DND-41 (cell line): ENCODE results near the gene BRPF1.

Experiments
- ATAC-seq: fragments of 200-7000 bp; cut with Tn5 transposase; 3 replicates; pipeline ENCODE4 v1.9.1; 2021; ENCODE audit warnings: low read depth; ENCODE audit not compliant: insufficient read depth
- DNase-seq: peaks from one replicate; pipeline ENCODE4 v3.0.0-alpha.2; 2020
- H2AFZ ChIP-seq: 2 replicates; pipeline ENCODE4 v1.6.0; 2012; ENCODE audit warnings: low read depth, low read length
- H3K27ac ChIP-seq: 2 replicates; pipeline ENCODE4 v1.5.1; 2012; ENCODE audit warnings: low read length, inconsistent platforms
- H3K27me3 ChIP-seq: fragments of 200-600 bp; sonication (generic); 2 replicates; pipeline ENCODE4 v1.6.0; 2012; ENCODE audit warnings: low read length, mild to moderate bottlenecking, inconsistent platforms; ENCODE audit not compliant: insufficient read depth, poor library complexity
- H3K36me3 ChIP-seq: 2 replicates; pipeline ENCODE4 v1.5.1; 2012; ENCODE audit warnings: low read length, inconsistent platforms; ENCODE audit not compliant: insufficient read depth
- H3K4me1 ChIP-seq: 2 replicates; pipeline ENCODE4 v1.5.1; 2012; ENCODE audit warnings: mild to moderate bottlenecking, low read length; ENCODE audit not compliant: insufficient read depth
- H3K4me2 ChIP-seq: 2 replicates; pipeline ENCODE4 v1.6.0; 2012; ENCODE audit warnings: mild to moderate bottlenecking, moderate library complexity, low read length, inconsistent platforms; ENCODE audit not compliant: insufficient read depth
- H3K4me3 ChIP-seq, 2 experiments: fragments of 200-600 bp in 1 of 2; shearing (Covaris generic) in 1 of 2; 2 replicates each; pipeline ENCODE4 v1.5.1; 2012 to 2016; ENCODE audit warnings: inconsistent platforms in 2 of 2, low read length in 2 of 2, mild to moderate bottlenecking in 2 of 2, low read depth in 1 of 2, moderate library complexity in 1 of 2
- H3K79me2 ChIP-seq: 2 replicates; pipeline ENCODE4 v1.6.0; 2012; ENCODE audit warnings: low read length, inconsistent platforms; ENCODE audit not compliant: insufficient read depth
- H3K9ac ChIP-seq: 2 replicates; pipeline ENCODE4 v1.6.0; 2012; ENCODE audit warnings: low read depth, mild to moderate bottlenecking, inconsistent platforms, low read length, moderate library complexity
- H3K9me3 ChIP-seq: 2 replicates; pipeline ENCODE4 v1.5.1; 2012; ENCODE audit warnings: low read length, moderate library complexity, mild to moderate bottlenecking, inconsistent platforms; ENCODE audit not compliant: insufficient read depth, severe bottlenecking
- H4K20me1 ChIP-seq: 2 replicates; pipeline ENCODE4 v1.6.0; 2012; ENCODE audit warnings: low read length; ENCODE audit not compliant: insufficient read depth
- EZH2 ChIP-seq: IDR thresholded peaks from 3 replicates; pipeline ENCODE4 v1.6.1; 2012; ENCODE audit warnings: borderline replicate concordance, low read depth, mild to moderate bottlenecking, moderate library complexity, low read length, inconsistent platforms; ENCODE audit not compliant: severe bottlenecking
- TF ChIP-seq, protein P1 (sequence below): IDR thresholded peaks from 2 replicates; pipeline ENCODE4 v1.5.1; 2012; ENCODE audit warnings: borderline replicate concordance, low read length, moderate library complexity, mild to moderate bottlenecking; ENCODE audit not compliant: poor library complexity, severe bottlenecking; ENCODE audit errors: extremely low read depth

The BRPF1 gene, protein sequence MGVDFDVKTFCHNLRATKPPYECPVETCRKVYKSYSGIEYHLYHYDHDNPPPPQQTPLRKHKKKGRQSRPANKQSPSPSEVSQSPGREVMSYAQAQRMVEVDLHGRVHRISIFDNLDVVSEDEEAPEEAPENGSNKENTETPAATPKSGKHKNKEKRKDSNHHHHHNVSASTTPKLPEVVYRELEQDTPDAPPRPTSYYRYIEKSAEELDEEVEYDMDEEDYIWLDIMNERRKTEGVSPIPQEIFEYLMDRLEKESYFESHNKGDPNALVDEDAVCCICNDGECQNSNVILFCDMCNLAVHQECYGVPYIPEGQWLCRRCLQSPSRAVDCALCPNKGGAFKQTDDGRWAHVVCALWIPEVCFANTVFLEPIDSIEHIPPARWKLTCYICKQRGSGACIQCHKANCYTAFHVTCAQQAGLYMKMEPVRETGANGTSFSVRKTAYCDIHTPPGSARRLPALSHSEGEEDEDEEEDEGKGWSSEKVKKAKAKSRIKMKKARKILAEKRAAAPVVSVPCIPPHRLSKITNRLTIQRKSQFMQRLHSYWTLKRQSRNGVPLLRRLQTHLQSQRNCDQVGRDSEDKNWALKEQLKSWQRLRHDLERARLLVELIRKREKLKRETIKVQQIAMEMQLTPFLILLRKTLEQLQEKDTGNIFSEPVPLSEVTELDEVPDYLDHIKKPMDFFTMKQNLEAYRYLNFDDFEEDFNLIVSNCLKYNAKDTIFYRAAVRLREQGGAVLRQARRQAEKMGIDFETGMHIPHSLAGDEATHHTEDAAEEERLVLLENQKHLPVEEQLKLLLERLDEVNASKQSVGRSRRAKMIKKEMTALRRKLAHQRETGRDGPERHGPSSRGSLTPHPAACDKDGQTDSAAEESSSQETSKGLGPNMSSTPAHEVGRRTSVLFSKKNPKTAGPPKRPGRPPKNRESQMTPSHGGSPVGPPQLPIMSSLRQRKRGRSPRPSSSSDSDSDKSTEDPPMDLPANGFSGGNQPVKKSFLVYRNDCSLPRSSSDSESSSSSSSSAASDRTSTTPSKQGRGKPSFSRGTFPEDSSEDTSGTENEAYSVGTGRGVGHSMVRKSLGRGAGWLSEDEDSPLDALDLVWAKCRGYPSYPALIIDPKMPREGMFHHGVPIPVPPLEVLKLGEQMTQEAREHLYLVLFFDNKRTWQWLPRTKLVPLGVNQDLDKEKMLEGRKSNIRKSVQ (N-terminal part only)

DNA sequence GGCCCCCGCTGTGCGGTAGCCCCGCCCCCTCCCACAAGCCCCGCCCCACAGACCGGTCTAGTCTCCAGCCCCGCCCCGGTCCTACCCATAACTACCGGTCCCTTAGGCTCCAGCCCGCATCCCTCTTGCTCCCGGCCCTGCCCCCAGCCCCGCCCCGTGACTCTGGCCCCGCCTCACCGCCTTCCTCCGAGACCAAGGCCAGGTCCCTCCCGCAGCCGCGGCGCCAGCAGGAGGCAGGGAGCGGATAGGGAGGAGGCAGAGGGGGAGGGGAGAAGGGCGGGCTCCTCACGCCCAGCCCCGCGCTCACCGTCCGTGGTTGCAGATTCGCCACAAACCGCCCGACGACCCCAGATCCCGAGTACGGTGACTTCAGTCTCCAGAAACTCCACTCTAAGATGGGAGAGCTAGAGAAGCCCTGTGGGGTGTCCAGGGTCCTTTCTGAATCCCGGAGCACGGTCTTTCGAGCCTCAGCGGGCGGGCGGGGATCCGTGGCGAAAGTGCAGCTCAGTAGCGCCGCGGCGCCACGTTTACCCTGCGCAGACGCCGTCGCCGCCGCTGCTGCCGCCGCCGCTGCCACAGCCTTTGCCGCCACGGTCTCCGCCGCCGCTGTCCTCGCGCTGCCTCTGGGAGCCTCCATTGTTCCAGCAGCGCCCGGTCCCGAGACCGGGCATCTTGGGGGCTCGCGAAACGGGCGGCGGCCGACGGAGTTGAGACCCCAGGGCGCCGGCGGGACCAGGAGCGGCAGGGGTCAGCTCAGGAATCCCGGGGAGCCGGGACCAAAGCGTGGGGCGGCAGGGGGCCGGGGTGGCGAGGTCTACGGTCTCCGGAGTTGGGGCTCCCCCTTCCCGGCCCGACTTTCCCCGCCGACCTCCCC is at the start of gene BRPF1:
TSS of gene BRPF1 (plus strand) at position 530 of the 874 bp plus-strand sequence. CDS start 2,406 bp downstream, outside the sequence.
- peak; percentile 100 for DNase-seq
- peaks cover 38% of the 10 kb centered on the region for H3K4me1 ChIP-seq
- no peaks in the 10 kb centered on the region for H3K27me3 ChIP-seq
- peak within 1 kb of the TSS; percentile 84 to 88 for H3K4me3 ChIP-seq
- H3K9ac ChIP-seq, result peak within 1 kb of the TSS; percentile 96
- TF ChIP-seq EZH2, result no peak
- TF ChIP-seq, protein P1, sequence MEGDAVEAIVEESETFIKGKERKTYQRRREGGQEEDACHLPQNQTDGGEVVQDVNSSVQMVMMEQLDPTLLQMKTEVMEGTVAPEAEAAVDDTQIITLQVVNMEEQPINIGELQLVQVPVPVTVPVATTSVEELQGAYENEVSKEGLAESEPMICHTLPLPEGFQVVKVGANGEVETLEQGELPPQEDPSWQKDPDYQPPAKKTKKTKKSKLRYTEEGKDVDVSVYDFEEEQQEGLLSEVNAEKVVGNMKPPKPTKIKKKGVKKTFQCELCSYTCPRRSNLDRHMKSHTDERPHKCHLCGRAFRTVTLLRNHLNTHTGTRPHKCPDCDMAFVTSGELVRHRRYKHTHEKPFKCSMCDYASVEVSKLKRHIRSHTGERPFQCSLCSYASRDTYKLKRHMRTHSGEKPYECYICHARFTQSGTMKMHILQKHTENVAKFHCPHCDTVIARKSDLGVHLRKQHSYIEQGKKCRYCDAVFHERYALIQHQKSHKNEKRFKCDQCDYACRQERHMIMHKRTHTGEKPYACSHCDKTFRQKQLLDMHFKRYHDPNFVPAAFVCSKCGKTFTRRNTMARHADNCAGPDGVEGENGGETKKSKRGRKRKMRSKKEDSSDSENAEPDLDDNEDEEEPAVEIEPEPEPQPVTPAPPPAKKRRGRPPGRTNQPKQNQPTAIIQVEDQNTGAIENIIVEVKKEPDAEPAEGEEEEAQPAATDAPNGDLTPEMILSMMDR, result peak; percentile 21
- H2AFZ ChIP-seq, result peak within 1 kb of the TSS; percentile 98
- peak within 1 kb of the TSS; percentile 100 for H3K27ac ChIP-seq
- ATAC-seq, result peak; percentile 95
- peaks cover 36% of the 10 kb centered on the region for H3K36me3 ChIP-seq
- peak within 1 kb of the TSS; percentile 95 for H3K4me2 ChIP-seq
- peaks cover 46% of the 10 kb centered on the region for H3K79me2 ChIP-seq
- H3K9me3 ChIP-seq, result no peaks in the 10 kb centered on the region
- H4K20me1 ChIP-seq, result peaks cover 31% of the 10 kb centered on the region

DNA sequence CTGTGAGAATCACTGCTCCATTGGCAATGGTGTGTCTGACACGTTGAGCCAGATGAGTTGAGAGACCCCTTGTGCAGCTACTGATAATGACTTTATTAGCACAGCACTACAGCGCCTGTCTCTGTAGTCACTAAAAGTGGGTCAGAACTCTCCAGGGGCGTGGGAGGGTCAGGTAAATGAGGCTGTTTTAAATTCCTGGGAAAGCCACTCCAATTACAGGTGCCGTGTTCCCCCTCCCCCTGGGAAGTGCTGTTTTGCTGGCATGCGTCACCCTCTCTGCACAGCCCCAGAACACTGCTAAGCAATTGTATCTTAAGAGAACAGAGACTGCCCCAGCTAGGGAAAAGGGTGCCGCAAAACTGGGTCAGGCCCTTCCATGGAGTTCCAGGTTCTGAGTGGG is 49.4 kb upstream of the BRPF1 start:
- ATAC-seq, result no peak
- Histone ChIP-seq H3K4me2 (no peak overlapping the region), H3K9me3 (no peaks in the 10 kb centered on the region), H3K9ac (no peak overlapping the region), H3K79me2 (no peaks in the 10 kb centered on the region), H3K4me3 (no peak overlapping the region), H4K20me1 (no peaks in the 10 kb centered on the region), H3K27me3 (no peaks in the 10 kb centered on the region), H3K4me1 (no peaks in the 10 kb centered on the region), H2AFZ (no peak overlapping the region), H3K36me3 (peaks cover 98% of the 10 kb centered on the region), H3K27ac (no peak overlapping the region)
- TF ChIP-seq, protein P1, result no peak
- TF ChIP-seq EZH2, result no peak
- no peak for DNase-seq

DNA sequence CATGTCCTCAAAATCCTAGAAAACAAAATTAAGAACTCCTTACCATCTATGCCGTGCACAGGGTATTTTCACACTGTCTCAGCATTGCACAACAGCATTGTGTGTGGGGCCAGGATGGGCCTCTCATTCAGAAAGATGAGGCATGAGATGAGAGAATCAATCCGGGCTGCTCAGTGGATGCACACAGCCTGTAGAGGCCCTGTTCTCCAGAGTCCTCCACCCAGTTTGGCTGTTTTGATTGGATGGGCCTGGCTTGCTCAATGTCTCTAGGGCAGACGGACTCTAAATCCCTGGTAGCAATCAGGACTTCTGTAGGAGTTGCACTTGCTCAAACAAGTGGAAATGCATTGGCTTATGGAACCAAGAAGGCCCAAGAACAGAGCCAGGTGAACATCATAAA is 48.1 kb upstream of the BRPF1 start:
- Histone ChIP-seq H3K27ac (no peak overlapping the region), H3K27me3 (no peaks in the 10 kb centered on the region), H3K79me2 (no peaks in the 10 kb centered on the region), H3K9me3 (no peaks in the 10 kb centered on the region), H3K4me1 (no peaks in the 10 kb centered on the region), H3K4me3 (no peak overlapping the region), H3K36me3 (peaks cover 98% of the 10 kb centered on the region), H4K20me1 (no peaks in the 10 kb centered on the region), H3K4me2 (no peak overlapping the region), H3K9ac (no peak overlapping the region), H2AFZ (no peak overlapping the region)
- ATAC-seq, result no peak
- TF ChIP-seq, protein P1, result no peak
- TF ChIP-seq EZH2, result no peak
- DNase-seq, result no peak
